GM23338 (cell line): ENCODE data around the gene ABCA1. TPM values are rescaled to one million over a fixed set of nuclear protein-coding genes. Genes with fewer than 3 reads are reported as not detected.

Experiments used
- ATAC-seq: fragments of 200-7000 bp; cut with Tn5 transposase; 3 replicates; pipeline ENCODE4 v1.9.1; 2020
- DNase-seq: peaks from one replicate; pipeline ENCODE4 v3.0.0-alpha.2; 2015; ENCODE audit warnings: low spot score
- H2AFZ ChIP-seq: fragments of 200-600 bp; sonication (generic); 2 replicates; pipeline ENCODE4 v1.8.0; 2016; ENCODE audit warnings: antibody characterized with exemption, mild to moderate bottlenecking, moderate library complexity
- H3F3A ChIP-seq: fragments of 200-600 bp; sonication (generic); replicated peaks from 2 replicates; pipeline ENCODE4 v1.8.0; 2017; ENCODE audit warnings: antibody characterized with exemption, mixed run types, low read depth
- H3K27ac ChIP-seq: fragments of 200-600 bp; sonication (generic); 2 replicates; pipeline ENCODE4 v1.6.1; 2016; ENCODE audit warnings: low read depth
- H3K27me3 ChIP-seq: fragments of 200-600 bp; sonication (generic); 2 replicates; pipeline ENCODE4 v1.8.0; 2016; ENCODE audit warnings: mild to moderate bottlenecking, mixed run types, moderate library complexity; ENCODE audit not compliant: insufficient read depth
- H3K36me3 ChIP-seq: fragments of 200-600 bp; sonication (generic); 2 replicates; pipeline ENCODE4 v1.8.0; 2016; ENCODE audit warnings: mild to moderate bottlenecking; ENCODE audit not compliant: insufficient read depth
- H3K4me1 ChIP-seq: fragments of 200-600 bp; sonication (generic); 2 replicates; pipeline ENCODE4 v1.8.0; 2016; ENCODE audit warnings: mild to moderate bottlenecking, moderate library complexity; ENCODE audit not compliant: insufficient read depth
- H3K4me2 ChIP-seq: fragments of 200-600 bp; sonication (generic); 2 replicates; pipeline ENCODE4 v1.7.1; 2017; ENCODE audit warnings: mixed run types
- H3K4me3 ChIP-seq: fragments of 200-600 bp; sonication (generic); 2 replicates; pipeline ENCODE4 v1.6.1; 2016; ENCODE audit warnings: mixed run types
- H3K79me2 ChIP-seq: fragments of 200-600 bp; sonication (generic); replicated peaks from 2 replicates; pipeline ENCODE4 v1.8.0; 2017; ENCODE audit warnings: mild to moderate bottlenecking; ENCODE audit not compliant: insufficient read depth
- H3K9me2 ChIP-seq: fragments of 200-600 bp; sonication (generic); 2 replicates; pipeline ENCODE4 v1.8.0; 2017; ENCODE audit not compliant: insufficient read depth
- H4K20me1 ChIP-seq: fragments of 200-600 bp; sonication (generic); replicated peaks from 2 replicates; pipeline ENCODE4 v1.8.0; 2017; ENCODE audit warnings: mild to moderate bottlenecking; ENCODE audit not compliant: insufficient read depth
- H3K27ac Mint-ChIP-seq: 2 replicates; pipeline ENCODE4 v1.8.0; 2020; ENCODE audit warnings: inconsistent platforms, mild to moderate bottlenecking, moderate library complexity, mixed read lengths
- H3K27me3 Mint-ChIP-seq: 3 replicates; pipeline ENCODE4 v1.8.0; 2022; ENCODE audit warnings: low read depth, mild to moderate bottlenecking, moderate library complexity, mixed read lengths, inconsistent platforms; ENCODE audit not compliant: insufficient read depth, poor library complexity
- H3K36me3 Mint-ChIP-seq: 3 replicates; pipeline ENCODE4 v1.8.0; 2021; ENCODE audit warnings: low read depth, mild to moderate bottlenecking, inconsistent platforms, moderate library complexity, mixed read lengths
- H3K4me1 Mint-ChIP-seq: 3 replicates; pipeline ENCODE4 v1.8.0; 2020; ENCODE audit warnings: mild to moderate bottlenecking, inconsistent platforms, mixed read lengths
- H3K4me3 Mint-ChIP-seq: 3 replicates; pipeline ENCODE4 v1.8.0; 2021; ENCODE audit warnings: moderate library complexity, mild to moderate bottlenecking, inconsistent platforms, mixed read lengths
- H3K9me3 Mint-ChIP-seq: 3 replicates; pipeline ENCODE4 v1.8.0; 2020; ENCODE audit warnings: moderate library complexity, mild to moderate bottlenecking, inconsistent platforms, mixed read lengths
- EZH2phosphoT487 ChIP-seq: fragments of 200-600 bp; sonication (generic); IDR thresholded peaks from one replicate; pipeline ENCODE4 v1.8.1; 2018; ENCODE audit warnings: antibody characterized with exemption; ENCODE audit not compliant: unreplicated experiment
- JUNB ChIP-seq: IDR thresholded peaks from one replicate; pipeline ENCODE4 v1.6.1; 2016; ENCODE audit warnings: antibody characterized with exemption; ENCODE audit not compliant: unreplicated experiment
- NANOG ChIP-seq: IDR thresholded peaks from 2 replicates; pipeline ENCODE4 v1.6.1; 2016; ENCODE audit warnings: antibody characterized with exemption, borderline replicate concordance
- POLR2AphosphoS5 ChIP-seq: IDR thresholded peaks from 2 replicates; pipeline ENCODE4 v1.6.1; 2016; ENCODE audit warnings: antibody characterized with exemption, low read depth
- polyA plus RNA-seq: library from polyadenylated mRNA; unstranded; fragments of >200 nt; fragmentation: Nextera tagmentation; extraction: Ambion mirVana; gene quantifications from 2 replicates; pipeline ENCODE4 v1.2.1, GENCODE V29; 2016
- total RNA-seq: library from RNA; depleted of rRNA; stranded (reverse); fragments of >200 nt; shearing (Covaris generic); gene quantifications from 2 replicates; pipeline ENCODE4 v1.2.3, GENCODE V29; 2014
- TF ChIP-seq, protein P1 (sequence below), 2 experiments: fragments of 200-600 bp in 1 of 2; sonication (generic) in 1 of 2; conservative IDR thresholded peaks; 2 replicates each; pipeline versions ENCODE4 v1.5.1 to v1.6.1; 2016 to 2017; ENCODE audit warnings: antibody characterized with exemption in 2 of 2, low read depth in 2 of 2, mild to moderate bottlenecking in 2 of 2, moderate library complexity in 1 of 2
- TF ChIP-seq, protein P2 (sequence below): fragments of 250-450 bp; sonication (Bioruptor Pico); IDR thresholded peaks from 2 replicates; pipeline ENCODE4 v1.5.0; 2020; ENCODE audit warnings: mild to moderate bottlenecking, moderate library complexity

The ABCA1 gene
- total and polyA plus RNA-seq, 2 experiments from 2014 or later = 1.4 to 2.8 TPM

DNA sequence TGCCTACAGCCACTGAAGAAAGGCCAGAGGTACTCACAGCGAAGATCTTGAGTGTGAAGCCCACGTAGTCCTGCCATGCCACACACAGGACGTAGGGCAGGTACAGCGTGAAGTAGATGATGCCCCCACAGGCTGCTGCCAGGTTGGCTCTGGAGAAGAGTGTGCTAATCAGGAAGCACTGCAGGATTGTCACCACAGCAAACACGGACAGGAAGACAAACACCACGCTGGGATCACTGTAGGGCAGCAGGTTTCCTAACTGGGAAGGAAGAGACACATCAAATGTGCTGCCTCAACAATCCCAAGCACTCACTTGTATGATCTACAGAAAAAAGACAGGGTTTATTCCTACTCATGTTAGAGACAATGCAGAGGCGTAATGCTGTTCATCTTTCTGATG, 101.0 kb downstream of the ABCA1 start (continued):
- TF ChIP-seq, protein P1, sequence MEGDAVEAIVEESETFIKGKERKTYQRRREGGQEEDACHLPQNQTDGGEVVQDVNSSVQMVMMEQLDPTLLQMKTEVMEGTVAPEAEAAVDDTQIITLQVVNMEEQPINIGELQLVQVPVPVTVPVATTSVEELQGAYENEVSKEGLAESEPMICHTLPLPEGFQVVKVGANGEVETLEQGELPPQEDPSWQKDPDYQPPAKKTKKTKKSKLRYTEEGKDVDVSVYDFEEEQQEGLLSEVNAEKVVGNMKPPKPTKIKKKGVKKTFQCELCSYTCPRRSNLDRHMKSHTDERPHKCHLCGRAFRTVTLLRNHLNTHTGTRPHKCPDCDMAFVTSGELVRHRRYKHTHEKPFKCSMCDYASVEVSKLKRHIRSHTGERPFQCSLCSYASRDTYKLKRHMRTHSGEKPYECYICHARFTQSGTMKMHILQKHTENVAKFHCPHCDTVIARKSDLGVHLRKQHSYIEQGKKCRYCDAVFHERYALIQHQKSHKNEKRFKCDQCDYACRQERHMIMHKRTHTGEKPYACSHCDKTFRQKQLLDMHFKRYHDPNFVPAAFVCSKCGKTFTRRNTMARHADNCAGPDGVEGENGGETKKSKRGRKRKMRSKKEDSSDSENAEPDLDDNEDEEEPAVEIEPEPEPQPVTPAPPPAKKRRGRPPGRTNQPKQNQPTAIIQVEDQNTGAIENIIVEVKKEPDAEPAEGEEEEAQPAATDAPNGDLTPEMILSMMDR (conservative IDR thresholded peaks at IDR 0.05; ENCODE audit: low read depth in 2 of 2) = no peak
- TF ChIP-seq POLR2AphosphoS5 = no peak
- TF ChIP-seq, protein P2, sequence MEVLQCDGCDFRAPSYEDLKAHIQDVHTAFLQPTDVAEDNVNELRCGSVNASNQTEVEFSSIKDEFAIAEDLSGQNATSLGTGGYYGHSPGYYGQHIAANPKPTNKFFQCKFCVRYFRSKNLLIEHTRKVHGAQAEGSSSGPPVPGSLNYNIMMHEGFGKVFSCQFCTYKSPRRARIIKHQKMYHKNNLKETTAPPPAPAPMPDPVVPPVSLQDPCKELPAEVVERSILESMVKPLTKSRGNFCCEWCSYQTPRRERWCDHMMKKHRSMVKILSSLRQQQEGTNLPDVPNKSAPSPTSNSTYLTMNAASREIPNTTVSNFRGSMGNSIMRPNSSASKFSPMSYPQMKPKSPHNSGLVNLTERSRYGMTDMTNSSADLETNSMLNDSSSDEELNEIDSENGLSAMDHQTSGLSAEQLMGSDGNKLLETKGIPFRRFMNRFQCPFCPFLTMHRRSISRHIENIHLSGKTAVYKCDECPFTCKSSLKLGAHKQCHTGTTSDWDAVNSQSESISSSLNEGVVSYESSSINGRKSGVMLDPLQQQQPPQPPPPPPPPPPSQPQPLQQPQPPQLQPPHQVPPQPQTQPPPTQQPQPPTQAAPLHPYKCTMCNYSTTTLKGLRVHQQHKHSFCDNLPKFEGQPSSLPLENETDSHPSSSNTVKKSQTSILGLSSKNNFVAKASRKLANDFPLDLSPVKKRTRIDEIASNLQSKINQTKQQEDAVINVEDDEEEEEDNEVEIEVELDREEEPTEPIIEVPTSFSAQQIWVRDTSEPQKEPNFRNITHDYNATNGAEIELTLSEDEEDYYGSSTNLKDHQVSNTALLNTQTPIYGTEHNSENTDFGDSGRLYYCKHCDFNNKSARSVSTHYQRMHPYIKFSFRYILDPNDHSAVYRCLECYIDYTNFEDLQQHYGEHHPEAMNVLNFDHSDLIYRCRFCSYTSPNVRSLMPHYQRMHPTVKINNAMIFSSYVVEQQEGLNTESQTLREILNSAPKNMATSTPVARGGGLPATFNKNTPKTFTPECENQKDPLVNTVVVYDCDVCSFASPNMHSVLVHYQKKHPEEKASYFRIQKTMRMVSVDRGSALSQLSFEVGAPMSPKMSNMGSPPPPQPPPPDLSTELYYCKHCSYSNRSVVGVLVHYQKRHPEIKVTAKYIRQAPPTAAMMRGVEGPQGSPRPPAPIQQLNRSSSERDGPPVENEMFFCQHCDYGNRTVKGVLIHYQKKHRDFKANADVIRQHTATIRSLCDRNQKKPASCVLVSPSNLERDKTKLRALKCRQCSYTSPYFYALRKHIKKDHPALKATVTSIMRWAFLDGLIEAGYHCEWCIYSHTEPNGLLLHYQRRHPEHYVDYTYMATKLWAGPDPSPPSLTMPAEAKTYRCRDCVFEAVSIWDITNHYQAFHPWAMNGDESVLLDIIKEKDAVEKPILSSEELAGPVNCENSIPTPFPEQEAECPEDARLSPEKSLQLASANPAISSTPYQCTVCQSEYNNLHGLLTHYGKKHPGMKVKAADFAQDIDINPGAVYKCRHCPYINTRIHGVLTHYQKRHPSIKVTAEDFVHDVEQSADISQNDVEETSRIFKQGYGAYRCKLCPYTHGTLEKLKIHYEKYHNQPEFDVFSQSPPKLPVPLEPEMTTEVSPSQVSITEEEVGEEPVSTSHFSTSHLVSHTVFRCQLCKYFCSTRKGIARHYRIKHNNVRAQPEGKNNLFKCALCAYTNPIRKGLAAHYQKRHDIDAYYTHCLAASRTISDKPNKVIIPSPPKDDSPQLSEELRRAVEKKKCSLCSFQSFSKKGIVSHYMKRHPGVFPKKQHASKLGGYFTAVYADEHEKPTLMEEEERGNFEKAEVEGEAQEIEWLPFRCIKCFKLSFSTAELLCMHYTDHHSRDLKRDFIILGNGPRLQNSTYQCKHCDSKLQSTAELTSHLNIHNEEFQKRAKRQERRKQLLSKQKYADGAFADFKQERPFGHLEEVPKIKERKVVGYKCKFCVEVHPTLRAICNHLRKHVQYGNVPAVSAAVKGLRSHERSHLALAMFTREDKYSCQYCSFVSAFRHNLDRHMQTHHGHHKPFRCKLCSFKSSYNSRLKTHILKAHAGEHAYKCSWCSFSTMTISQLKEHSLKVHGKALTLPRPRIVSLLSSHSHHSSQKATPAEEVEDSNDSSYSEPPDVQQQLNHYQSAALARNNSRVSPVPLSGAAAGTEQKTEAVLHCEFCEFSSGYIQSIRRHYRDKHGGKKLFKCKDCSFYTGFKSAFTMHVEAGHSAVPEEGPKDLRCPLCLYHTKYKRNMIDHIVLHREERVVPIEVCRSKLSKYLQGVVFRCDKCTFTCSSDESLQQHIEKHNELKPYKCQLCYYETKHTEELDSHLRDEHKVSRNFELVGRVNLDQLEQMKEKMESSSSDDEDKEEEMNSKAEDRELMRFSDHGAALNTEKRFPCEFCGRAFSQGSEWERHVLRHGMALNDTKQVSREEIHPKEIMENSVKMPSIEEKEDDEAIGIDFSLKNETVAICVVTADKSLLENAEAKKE (CRISPR knock-in tag) = no peak

DNA sequence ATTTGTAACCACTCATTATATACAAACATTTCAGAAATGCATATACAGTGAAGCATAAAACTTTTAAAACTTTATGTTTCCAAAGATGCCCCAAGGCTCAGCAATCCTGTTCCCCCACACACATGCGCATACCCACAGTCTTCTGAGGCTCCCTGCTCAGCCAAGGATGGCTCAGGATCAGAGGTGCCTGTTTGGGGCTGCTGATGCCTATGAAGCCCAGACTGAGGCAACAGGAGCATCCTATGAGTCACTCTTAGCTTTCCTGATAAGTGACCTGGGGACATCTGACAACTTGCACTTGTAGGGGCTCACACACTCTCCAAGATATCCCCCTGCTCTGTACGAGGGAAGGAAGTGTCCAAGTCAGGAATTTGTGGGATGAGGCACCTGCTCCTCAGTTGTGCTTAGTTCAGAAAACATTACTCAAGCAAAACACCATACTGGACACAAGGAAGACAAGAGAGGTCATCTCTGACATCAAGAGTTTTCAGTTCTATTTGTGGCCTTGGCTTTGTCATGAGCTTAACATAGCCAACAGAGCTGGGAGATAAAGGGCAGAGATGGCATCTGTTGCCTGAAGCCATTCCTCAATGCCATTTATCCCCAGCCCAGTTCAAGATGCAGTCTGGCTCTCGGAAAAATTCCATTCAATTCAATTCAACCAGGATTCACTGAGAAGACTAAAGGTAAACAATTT, 101.7 kb downstream of the ABCA1 start:
- H3K4me3 Mint-ChIP-seq = no peak overlapping the region
- peaks cover 66% of the 10 kb centered on the region for H3K36me3 Mint-ChIP-seq
- no peak overlapping the region for H3K27ac ChIP-seq
- TF ChIP-seq EZH2phosphoT487 = no peak
- no peak for TF ChIP-seq JUNB
- TF ChIP-seq, protein P2 (CRISPR knock-in tag) = no peak
- no peak for TF ChIP-seq NANOG

More for the DNA sequence above, 101.7 kb downstream of the ABCA1 start:
- Histone ChIP-seq H3F3A (no peaks in the 10 kb centered on the region), H3K36me3 (no peaks in the 10 kb centered on the region), H4K20me1 (no peaks in the 10 kb centered on the region), H3K4me2 (no peak overlapping the region), H3K9me2 (no peaks in the 10 kb centered on the region), H3K4me3 (no peak overlapping the region), H2AFZ (no peak overlapping the region), H3K4me1 (no peaks in the 10 kb centered on the region), H3K79me2 (no peaks in the 10 kb centered on the region), H3K27me3 (no peaks in the 10 kb centered on the region)
- no peaks in the 10 kb centered on the region for H3K4me1 Mint-ChIP-seq
- H3K27ac Mint-ChIP-seq = no peak overlapping the region
- DNase-seq (no peak), ATAC-seq (no peak)
- H3K27me3 Mint-ChIP-seq = peaks cover 3% of the 10 kb centered on the region
- H3K9me3 Mint-ChIP-seq = no peaks in the 10 kb centered on the region
